ENCODE measurements around the gene COL23A1.

- TF ChIP-seq ZNF138 (tag by site-specific recombination; IDR thresholded peaks at IDR 0.05; ENCODE audit: borderline replicate concordance), result no peak
- TF ChIP-seq, protein P1, sequence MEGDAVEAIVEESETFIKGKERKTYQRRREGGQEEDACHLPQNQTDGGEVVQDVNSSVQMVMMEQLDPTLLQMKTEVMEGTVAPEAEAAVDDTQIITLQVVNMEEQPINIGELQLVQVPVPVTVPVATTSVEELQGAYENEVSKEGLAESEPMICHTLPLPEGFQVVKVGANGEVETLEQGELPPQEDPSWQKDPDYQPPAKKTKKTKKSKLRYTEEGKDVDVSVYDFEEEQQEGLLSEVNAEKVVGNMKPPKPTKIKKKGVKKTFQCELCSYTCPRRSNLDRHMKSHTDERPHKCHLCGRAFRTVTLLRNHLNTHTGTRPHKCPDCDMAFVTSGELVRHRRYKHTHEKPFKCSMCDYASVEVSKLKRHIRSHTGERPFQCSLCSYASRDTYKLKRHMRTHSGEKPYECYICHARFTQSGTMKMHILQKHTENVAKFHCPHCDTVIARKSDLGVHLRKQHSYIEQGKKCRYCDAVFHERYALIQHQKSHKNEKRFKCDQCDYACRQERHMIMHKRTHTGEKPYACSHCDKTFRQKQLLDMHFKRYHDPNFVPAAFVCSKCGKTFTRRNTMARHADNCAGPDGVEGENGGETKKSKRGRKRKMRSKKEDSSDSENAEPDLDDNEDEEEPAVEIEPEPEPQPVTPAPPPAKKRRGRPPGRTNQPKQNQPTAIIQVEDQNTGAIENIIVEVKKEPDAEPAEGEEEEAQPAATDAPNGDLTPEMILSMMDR (tag by site-specific recombination; IDR thresholded peaks at IDR 0.05), result no peak
- TF ChIP-seq TCF7L2 (IDR thresholded peaks at IDR 0.05; ENCODE audit: borderline replicate concordance, low read depth, low read length), result no peak
- TF ChIP-seq BCL11A (tag by site-specific recombination; IDR thresholded peaks at IDR 0.05; ENCODE audit: low read depth), result no peak
Observed at GRCh38 chr5:178247481-178248456, 342.4 kb downstream of the COL23A1 start.

Data from HEK293 (cell line).